ENCODE results near the gene PRKAR2B.

GRCh38 chr7:107059468-107059867, 15.0 kb downstream of the PRKAR2B start:
- TF ChIP-seq ZBTB33 (IDR thresholded peaks at IDR 0.05), result no peak
- TF ChIP-seq, protein P1, sequence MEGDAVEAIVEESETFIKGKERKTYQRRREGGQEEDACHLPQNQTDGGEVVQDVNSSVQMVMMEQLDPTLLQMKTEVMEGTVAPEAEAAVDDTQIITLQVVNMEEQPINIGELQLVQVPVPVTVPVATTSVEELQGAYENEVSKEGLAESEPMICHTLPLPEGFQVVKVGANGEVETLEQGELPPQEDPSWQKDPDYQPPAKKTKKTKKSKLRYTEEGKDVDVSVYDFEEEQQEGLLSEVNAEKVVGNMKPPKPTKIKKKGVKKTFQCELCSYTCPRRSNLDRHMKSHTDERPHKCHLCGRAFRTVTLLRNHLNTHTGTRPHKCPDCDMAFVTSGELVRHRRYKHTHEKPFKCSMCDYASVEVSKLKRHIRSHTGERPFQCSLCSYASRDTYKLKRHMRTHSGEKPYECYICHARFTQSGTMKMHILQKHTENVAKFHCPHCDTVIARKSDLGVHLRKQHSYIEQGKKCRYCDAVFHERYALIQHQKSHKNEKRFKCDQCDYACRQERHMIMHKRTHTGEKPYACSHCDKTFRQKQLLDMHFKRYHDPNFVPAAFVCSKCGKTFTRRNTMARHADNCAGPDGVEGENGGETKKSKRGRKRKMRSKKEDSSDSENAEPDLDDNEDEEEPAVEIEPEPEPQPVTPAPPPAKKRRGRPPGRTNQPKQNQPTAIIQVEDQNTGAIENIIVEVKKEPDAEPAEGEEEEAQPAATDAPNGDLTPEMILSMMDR (IDR thresholded peaks at IDR 0.05; ENCODE audit: low read depth, low read length, missing input control), result no peak
- TF ChIP-seq REST (IDR thresholded peaks at IDR 0.05), result no peak
- no peak for TF ChIP-seq EGR1 (IDR thresholded peaks at IDR 0.05; ENCODE audit: low read depth in 2 of 2)
- no peak for TF ChIP-seq JUND (IDR thresholded peaks at IDR 0.05)
- TF ChIP-seq TAF1 (conservative IDR thresholded peaks at IDR 0.05), result no peak
